VCaP (cell line): ENCODE measurements around the gene LARGE1.

Experiments used
- H3K27ac ChIP-seq: fragments of 450-650 bp; 2 replicates; pipeline ENCODE4 v1.5.1; 2017
- CTCF ChIP-seq: fragments of 450-650 bp; conservative IDR thresholded peaks from 2 replicates; pipeline ENCODE4 v1.5.1; 2017; ENCODE audit warnings: mild to moderate bottlenecking, moderate library complexity

The LARGE1 gene

GRCh38 chr22:33524511-33525260 is 395.6 kb downstream of the LARGE1 start:
- no peak for TF ChIP-seq CTCF

DNA sequence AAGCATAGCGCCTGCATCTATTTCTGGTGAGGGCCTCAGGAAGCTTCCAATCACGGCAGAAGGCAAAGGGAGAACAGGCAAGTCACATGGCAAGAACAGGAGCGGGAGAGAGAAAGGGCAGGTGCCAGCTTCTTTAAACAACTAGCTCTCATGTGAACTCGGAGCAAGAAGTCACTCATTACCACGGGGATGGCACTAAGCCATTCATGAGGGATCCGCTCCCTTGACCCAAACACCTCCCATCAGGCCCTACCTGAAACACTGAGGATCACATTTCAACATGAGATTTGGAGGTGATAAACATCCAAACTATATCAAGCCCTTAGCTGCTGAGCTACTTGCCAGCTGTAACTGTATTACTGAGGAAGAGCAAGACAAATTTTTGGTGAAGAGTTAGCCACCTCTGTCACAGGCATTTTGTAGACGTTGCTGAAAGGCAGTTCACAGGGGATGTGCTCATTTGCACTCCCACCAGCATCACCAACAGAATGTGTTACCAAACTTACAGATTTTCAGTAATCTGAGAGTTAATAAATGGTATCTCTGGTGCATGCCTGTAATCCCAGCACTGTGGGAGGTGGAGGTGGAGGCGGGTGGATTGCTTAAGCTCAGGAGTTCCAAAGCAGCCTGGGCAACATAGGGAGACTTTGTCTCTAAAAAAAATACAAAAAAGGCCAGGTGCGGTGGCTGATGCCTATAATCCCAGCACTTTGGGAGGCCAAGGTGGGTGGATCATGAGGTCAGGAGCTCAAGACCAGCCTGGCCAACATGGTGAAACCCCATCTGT is 398.2 kb downstream of the LARGE1 start:
- TF ChIP-seq CTCF, result no peak

More at GRCh38 chr22:33524511-33525260, 395.6 kb downstream of the LARGE1 start:
- no peak overlapping the region for H3K27ac ChIP-seq

DNA sequence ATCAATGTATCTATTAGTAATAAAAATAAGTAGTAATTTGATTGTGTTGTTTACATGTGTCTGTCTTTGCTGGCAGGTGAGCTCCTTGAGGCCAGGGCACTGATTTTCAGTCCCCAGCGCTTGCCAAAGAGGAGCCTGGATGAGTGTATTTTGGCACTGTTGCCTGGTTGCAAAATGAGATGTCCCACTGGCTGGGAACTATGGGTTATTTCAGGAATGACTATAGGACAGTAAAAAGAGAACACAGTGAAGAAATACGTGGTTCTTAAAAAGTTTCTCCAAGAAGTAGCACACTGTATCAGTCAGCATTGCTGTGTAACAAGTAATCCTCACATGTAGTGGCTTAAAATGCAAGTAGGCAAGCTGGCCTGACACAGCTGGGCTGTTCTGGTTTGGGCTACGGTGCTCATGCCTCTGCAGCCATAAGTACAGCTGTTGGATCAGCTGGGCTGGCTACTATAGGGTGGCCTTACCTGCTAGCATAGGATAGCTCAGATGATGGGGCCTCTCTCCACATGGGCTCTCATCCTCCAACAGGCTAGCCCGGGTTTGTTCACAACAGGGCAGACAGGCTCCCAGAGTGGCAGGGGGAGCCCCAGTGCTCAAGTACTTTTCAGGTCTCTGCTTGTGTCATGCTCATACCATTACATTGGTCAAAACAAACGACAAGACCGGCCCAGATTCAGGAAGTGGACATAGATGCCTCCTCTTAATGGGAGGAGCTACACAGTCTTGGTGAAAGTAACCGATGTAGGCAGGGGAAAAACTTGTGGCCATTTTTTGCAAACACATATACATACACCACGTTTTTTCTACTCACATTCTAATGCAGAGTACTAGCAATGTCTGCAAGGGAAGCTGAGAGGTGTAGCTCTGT is 399.1 kb downstream of the LARGE1 start:
- no peak overlapping the region for H3K27ac ChIP-seq
- no peak for TF ChIP-seq CTCF

More for the DNA sequence above, 398.2 kb downstream of the LARGE1 start:
- H3K27ac ChIP-seq, result no peak overlapping the region

- no peak overlapping the region for H3K27ac ChIP-seq
- TF ChIP-seq CTCF, result no peak
Observed at GRCh38 chr22:33519974-33520903, 400.0 kb downstream of the LARGE1 start.

- no peak overlapping the region for H3K27ac ChIP-seq
- TF ChIP-seq CTCF, result peak; percentile 74
Observed at GRCh38 chr22:33519071-33519973, 401.0 kb downstream of the LARGE1 start.

DNA sequence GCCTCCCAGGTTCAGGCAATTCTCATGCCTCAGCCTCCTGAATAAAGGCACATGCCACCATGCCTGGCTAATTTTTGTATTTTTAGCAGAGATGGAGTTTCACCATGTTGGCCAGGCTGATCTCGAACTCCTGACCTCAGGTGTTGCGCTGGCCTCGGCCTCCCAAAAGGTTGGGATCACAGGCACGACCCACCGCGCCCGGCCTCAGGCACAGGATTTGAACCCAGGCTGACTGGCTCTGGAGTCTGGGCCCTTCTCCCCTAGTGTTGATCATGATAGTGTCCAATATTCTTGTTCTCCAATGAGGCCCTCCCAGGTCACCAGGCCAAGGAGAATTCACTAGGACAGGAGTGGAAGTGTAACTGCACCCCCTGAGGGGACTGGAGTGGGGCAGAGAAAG is 401.9 kb downstream of the LARGE1 start:
- no peak for TF ChIP-seq CTCF
- no peak overlapping the region for H3K27ac ChIP-seq
